Measurements from ENCODE around the gene BBS9.

- peak; percentile 38 for TF ChIP-seq CTCF (IDR thresholded peaks at IDR 0.05; ENCODE audit: low read depth, low read length)
- TF ChIP-seq EZH2phosphoT487 (IDR thresholded peaks at IDR 0.05; ENCODE audit: low read depth) = no peak
Measured at GRCh38 chr7:33530664-33531063, 401.3 kb downstream of the BBS9 start.

Data from OCI-LY3 (cell line).